ENCODE results near the gene C10orf105.

DNA sequence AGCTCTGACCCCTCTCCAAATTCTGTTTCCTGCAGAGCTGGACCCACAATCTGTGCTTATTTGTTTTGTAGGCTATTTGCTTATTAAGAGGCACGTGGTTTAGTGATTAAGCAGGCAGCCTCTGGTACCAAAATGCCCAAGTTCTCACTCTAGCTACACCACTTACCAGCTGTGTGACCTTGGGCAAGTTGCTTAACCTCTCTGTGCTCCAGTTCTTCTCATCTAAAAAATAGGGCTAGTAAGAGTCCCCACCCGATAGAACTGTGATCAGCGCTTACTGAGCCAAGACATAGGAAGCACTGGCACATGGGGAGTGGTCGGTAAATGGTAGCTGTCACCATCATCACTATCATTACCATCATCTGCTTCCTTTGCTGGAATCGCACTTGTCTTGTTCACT lies 20.8 kb downstream of the C10orf105 start:
- TF ChIP-seq POLR2A (IDR thresholded peaks at IDR 0.05; ENCODE audit: low read depth, low read length) (no peak), POU2F2 (IDR thresholded peaks at IDR 0.05; ENCODE audit: low read depth, low read length) (no peak), TAF1 (IDR thresholded peaks at IDR 0.05; ENCODE audit: low read depth, low read length) (no peak), POLR2AphosphoS5 (IDR thresholded peaks at IDR 0.05; ENCODE audit: low read depth, low read length) (no peak), SPI1 (IDR thresholded peaks at IDR 0.05; ENCODE audit: low read depth, low read length) (no peak)

Measured in GM12891 (cell line).